NCI-H526 (cell line): ENCODE measurements around the gene GJB4.
"Not testable (repeated sequence)": the region's sequence is repeated elsewhere in the genome, so short reads cannot be mapped to it uniquely, and the experiment has no call there.

Experiments
- DNase-seq, 2 experiments: peaks; one replicate each; lab custom pipeline; 2025; lab: John Stamatoyannopoulos, UW

GJB4 gene

GRCh38 chr1:34759503-34760357 is at the start of gene GJB4:
TSS of gene GJB4 (plus strand) at chr1:34759740. CDS start at chr1:34761255, 1,515 bp downstream.
- DNase-seq = no peak

GRCh38 chr1:34710812-34711211 is 48.7 kb upstream of the GJB4 start:
- no peak for DNase-seq

GRCh38 chr1:34711485-34711884 is 48.1 kb upstream of the GJB4 start:
- DNase-seq = peak in 1 of 2 experiments; percentile 6

- no peak for DNase-seq
These were observed 47.4 kb upstream of the GJB4 start for GRCh38 chr1:34712007-34712688.

- DNase-seq = no peak
These were observed 46.1 kb upstream of the GJB4 start for GRCh38 chr1:34713443-34713842.

- no peak for DNase-seq
These were observed 45.2 kb upstream of the GJB4 start for GRCh38 chr1:34714386-34714785.

- no peak for DNase-seq
These were observed 44.4 kb upstream of the GJB4 start for GRCh38 chr1:34715139-34715538.

- no peak for DNase-seq
These were observed 38.3 kb upstream of the GJB4 start for GRCh38 chr1:34721241-34721640.

GRCh38 chr1:34721646-34722355 is 37.7 kb upstream of the GJB4 start:
- DNase-seq = no peak

- peak in 1 of 2 experiments; percentile 12 for DNase-seq
These were observed 32.7 kb upstream of the GJB4 start for GRCh38 chr1:34726861-34727260.

GRCh38 chr1:34730485-34730884 is 29.1 kb upstream of the GJB4 start:
- DNase-seq = no peak

GRCh38 chr1:34732831-34733230 is 26.7 kb upstream of the GJB4 start:
- not testable (repeated sequence) for DNase-seq

- no peak for DNase-seq
These were observed 22.8 kb upstream of the GJB4 start for GRCh38 chr1:34736692-34737091.

GRCh38 chr1:34737236-34737635 is 22.3 kb upstream of the GJB4 start:
- DNase-seq = not testable (repeated sequence)

GRCh38 chr1:34739613-34740012 is 19.9 kb upstream of the GJB4 start:
- peak in 1 of 2 experiments; percentile 11 for DNase-seq

GRCh38 chr1:34740161-34740868 is 19.2 kb upstream of the GJB4 start:
- peak in 1 of 2 experiments; percentile 54 for DNase-seq

GRCh38 chr1:34742667-34743270 is 16.8 kb upstream of the GJB4 start:
- DNase-seq = peak; percentile 13 to 84

- DNase-seq = no peak
These were observed 15.8 kb upstream of the GJB4 start for GRCh38 chr1:34743775-34744174.

GRCh38 chr1:34744851-34745250 is 14.7 kb upstream of the GJB4 start:
- DNase-seq = no peak

GRCh38 chr1:34745666-34746065 is 13.9 kb upstream of the GJB4 start:
- DNase-seq = no peak

- DNase-seq = no peak
These were observed 13.4 kb upstream of the GJB4 start for GRCh38 chr1:34746101-34746500.
